Sigmoid colon (tissue), 4 donors: ENCODE data around the gene TPCN2.

Experiments
- POLR2AphosphoS5 ChIP-seq, 4 donors: sonication (generic); formaldehyde crosslinking; IDR thresholded peaks; one replicate each; pipeline ENCODE4 v1.6.1; 2017; ENCODE audit warnings: antibody characterized with exemption in 4 of 4
- TF ChIP-seq, protein P1 (sequence below), 4 experiments: fragments of 450-650 bp in 3 of 4; fragments of 200-600 bp in 1 of 4; IDR thresholded peaks; one replicate each; pipeline ENCODE4 v1.5.1; 2016 to 2019; ENCODE audit warnings: antibody characterized with exemption in 4 of 4, mild to moderate bottlenecking in 3 of 4, moderate library complexity in 2 of 4

DNA sequence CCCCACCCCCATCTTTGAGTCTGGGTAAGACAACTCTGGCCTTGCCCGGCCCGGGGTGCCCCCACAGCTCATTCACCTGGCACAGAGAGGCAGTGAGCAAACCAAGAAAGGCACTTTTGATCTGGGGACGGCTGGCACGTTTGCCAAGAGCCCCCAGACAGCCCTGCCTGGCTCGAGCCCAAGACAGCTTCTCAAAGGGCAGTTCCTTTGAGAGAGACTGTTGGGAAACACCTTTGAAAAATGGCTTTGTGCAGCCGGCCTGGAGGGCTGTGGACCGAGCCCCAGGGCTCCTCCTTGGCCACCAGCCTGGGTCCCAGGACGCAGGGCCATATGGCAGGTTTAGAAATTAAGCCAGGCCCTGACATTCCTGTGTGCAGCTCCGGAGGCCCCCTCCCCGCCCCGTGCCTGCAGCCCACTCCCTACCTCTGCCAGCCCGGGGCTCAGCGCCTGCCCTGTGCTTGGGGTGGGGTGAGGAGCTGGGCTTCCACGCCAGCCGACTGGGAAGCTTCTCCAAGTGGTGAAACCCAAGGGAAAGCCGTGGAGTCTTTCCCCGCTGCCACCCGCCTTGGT, 56.8 kb downstream of the TPCN2 start:
- TF ChIP-seq POLR2AphosphoS5 (IDR thresholded peaks at IDR 0.05) = no peak
- TF ChIP-seq, protein P1, sequence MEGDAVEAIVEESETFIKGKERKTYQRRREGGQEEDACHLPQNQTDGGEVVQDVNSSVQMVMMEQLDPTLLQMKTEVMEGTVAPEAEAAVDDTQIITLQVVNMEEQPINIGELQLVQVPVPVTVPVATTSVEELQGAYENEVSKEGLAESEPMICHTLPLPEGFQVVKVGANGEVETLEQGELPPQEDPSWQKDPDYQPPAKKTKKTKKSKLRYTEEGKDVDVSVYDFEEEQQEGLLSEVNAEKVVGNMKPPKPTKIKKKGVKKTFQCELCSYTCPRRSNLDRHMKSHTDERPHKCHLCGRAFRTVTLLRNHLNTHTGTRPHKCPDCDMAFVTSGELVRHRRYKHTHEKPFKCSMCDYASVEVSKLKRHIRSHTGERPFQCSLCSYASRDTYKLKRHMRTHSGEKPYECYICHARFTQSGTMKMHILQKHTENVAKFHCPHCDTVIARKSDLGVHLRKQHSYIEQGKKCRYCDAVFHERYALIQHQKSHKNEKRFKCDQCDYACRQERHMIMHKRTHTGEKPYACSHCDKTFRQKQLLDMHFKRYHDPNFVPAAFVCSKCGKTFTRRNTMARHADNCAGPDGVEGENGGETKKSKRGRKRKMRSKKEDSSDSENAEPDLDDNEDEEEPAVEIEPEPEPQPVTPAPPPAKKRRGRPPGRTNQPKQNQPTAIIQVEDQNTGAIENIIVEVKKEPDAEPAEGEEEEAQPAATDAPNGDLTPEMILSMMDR (IDR thresholded peaks at IDR 0.05) = no peak
